AG04449 (cell line): ENCODE measurements around the gene FBXW2.

Experiments
- CTCF ChIA-PET: fragments of 350-600 bp; formaldehyde crosslinking; extraction: SDS; loops from one replicate; lab custom pipeline; 2021; ENCODE audit warnings: antibody characterized with exemption; lab: Yijun Ruan, JAX
- POLR2A ChIA-PET: fragments of 400-600, 350-600 bp; formaldehyde crosslinking; extraction: SDS; loops from one replicate; lab custom pipeline; 2020; ENCODE audit warnings: antibody characterized with exemption, inconsistent platforms; lab: Yijun Ruan, JAX
- DNase-seq: peaks from one replicate; pipeline ENCODE4 v3.0.0-alpha.2; 2010; ENCODE audit warnings: low read depth, low spot score
- H3K4me3 ChIP-seq: 2 replicates; pipeline ENCODE4 v1.5.1; 2011; ENCODE audit warnings: low read depth, mild to moderate bottlenecking, control low read depth, low read length
- CTCF ChIP-seq: IDR thresholded peaks from one replicate; pipeline ENCODE4 v1.5.1; 2011; ENCODE audit warnings: mild to moderate bottlenecking, moderate library complexity, low read length, control low read depth, inconsistent platforms; ENCODE audit not compliant: insufficient read depth; ENCODE audit errors: missing control alignments

FBXW2 gene

GRCh38 chr9:120724757-120725400, 68.3 kb downstream of the FBXW2 start:
- no peak for TF ChIP-seq CTCF
- CTCF ChIA-PET = interaction anchor here (0.6 kb wide), 1 partner anchor 238 kb away, joined by 3 read pairs; no protein-coding TSS in a partner anchor
- POLR2A ChIA-PET = no interaction called here
- DNase-seq = no peak
- H3K4me3 ChIP-seq = no peak overlapping the region

- H3K4me3 ChIP-seq = no peak overlapping the region
- CTCF ChIA-PET = interaction anchor here (2.0 kb wide), 1 partner anchor 9 kb away, joined by 5 read pairs; no protein-coding TSS in a partner anchor
- DNase-seq = peak; percentile 31
- no peak for TF ChIP-seq CTCF
- POLR2A ChIA-PET = no interaction called here
Measured at GRCh38 chr9:120723565-120723964, 69.7 kb downstream of the FBXW2 start.

- ChIA-PET CTCF (no interaction called here), POLR2A (no interaction called here)
- no peak for TF ChIP-seq CTCF
- no peak for DNase-seq
- H3K4me3 ChIP-seq = no peak overlapping the region
Measured at GRCh38 chr9:120720404-120720803, 72.8 kb downstream of the FBXW2 start.

GRCh38 chr9:120718316-120718715, 74.9 kb downstream of the FBXW2 start:
- POLR2A ChIA-PET = no interaction called here
- no peak for DNase-seq
- H3K4me3 ChIP-seq = no peak overlapping the region
- no peak for TF ChIP-seq CTCF
- CTCF ChIA-PET = interaction anchor here (0.8 to 1.5 kb wide), 2 partner anchors 8 to 11 kb away, joined by 3 to 6 read pairs; no protein-coding TSS in a partner anchor

- no peak for TF ChIP-seq CTCF
- no peak overlapping the region for H3K4me3 ChIP-seq
- POLR2A ChIA-PET = no interaction called here
- no peak for DNase-seq
- CTCF ChIA-PET = interaction anchor here (0.9 to 1.5 kb wide), 2 partner anchors 13 to 14 kb away, joined by 3 to 6 read pairs; no protein-coding TSS in a partner anchor
Measured at GRCh38 chr9:120717176-120717575, 76.0 kb downstream of the FBXW2 start.

GRCh38 chr9:120716483-120716882, 76.7 kb downstream of the FBXW2 start:
- no peak overlapping the region for H3K4me3 ChIP-seq
- no peak for TF ChIP-seq CTCF
- CTCF ChIA-PET = interaction anchor here (0.9 to 1.9 kb wide), 3 partner anchors 15 to 39 kb away, joined by 3 to 7 read pairs (median 3); no protein-coding TSS in a partner anchor
- no peak for DNase-seq
- POLR2A ChIA-PET = no interaction called here
